HCT116 (cell line): ENCODE results near the gene CAPN9. TPM values are rescaled to one million over a fixed set of nuclear protein-coding genes. Genes with fewer than 3 reads are reported as not detected.

ENCODE experiments used
- ATAC-seq: fragments of 200-7000 bp; cut with Tn5 transposase; 2 replicates; pipeline ENCODE4 v1.9.1; 2020; ENCODE audit warnings: mild to moderate bottlenecking, moderate library complexity
- BruUV-seq: library from RNA; stranded (reverse); fragments of 400-500 nt; replicated peaks from 2 replicates; lab custom pipeline; 2021; lab: Mats Ljungman, UMichigan
- CTCF ChIA-PET: fragments of 300-600 bp; sonication (Branson Sonifier 250); formaldehyde crosslinking; loops from one replicate; lab custom pipeline; 2021; ENCODE audit warnings: antibody characterized with exemption; lab: Charles Lee
- POLR2A ChIA-PET: fragments of 300-600, 350-600 bp; sonication (Branson Sonifier 250); formaldehyde crosslinking; loops from one replicate; lab custom pipeline; 2021; ENCODE audit warnings: antibody characterized with exemption; lab: Charles Lee
- RAD21 ChIA-PET, 2 experiments: fragments of 300-600 bp; sonication (Branson Sonifier 250); formaldehyde crosslinking; loops; one replicate each; lab custom pipeline; 2023; ENCODE audit warnings: low total read pairs in 2 of 2; ENCODE audit not compliant: uncharacterized antibody in 2 of 2, unreplicated experiment in 2 of 2, low non-redundant PET in 1 of 2; lab: Charles Lee
- DNase-seq: peaks from one replicate; pipeline ENCODE4 v3.0.0-alpha.2; 2010; ENCODE audit warnings: low read depth, low spot score
- H2AFZ ChIP-seq: fragments of 200-600 bp; shearing (Covaris generic), sonication (generic); 2 replicates; pipeline ENCODE4 v1.6.1; 2017; ENCODE audit warnings: low read depth, mixed run types, mixed read lengths, antibody characterized with exemption, low read length; ENCODE audit not compliant: poor library complexity, severe bottlenecking
- H3K27ac ChIP-seq: 2 replicates; pipeline ENCODE4 v1.5.1; 2012; ENCODE audit warnings: low read depth, low read length
- H3K27me3 ChIP-seq: fragments of 200-600 bp; sonication (generic); 2 replicates; pipeline ENCODE4 v1.6.1; 2016; ENCODE audit warnings: mixed run types, low read length, mixed read lengths; ENCODE audit not compliant: insufficient read depth
- H3K36me3 ChIP-seq, 2 experiments: fragments of 200-500 bp in 1 of 2; fragments of 200-600 bp in 1 of 2; sonication (Bioruptor generic) in 1 of 2; sonication (generic) in 1 of 2; 2 replicates each; pipeline versions ENCODE4 v1.5.1 to v1.6.1; 2014 to 2016; ENCODE audit warnings: low read length in 2 of 2, inconsistent platforms in 1 of 2, mixed read lengths in 1 of 2, mixed run types in 1 of 2; ENCODE audit not compliant: insufficient read depth in 2 of 2, control insufficient read depth in 1 of 2
- H3K4me1 ChIP-seq, 2 experiments: fragments of 200-600 bp in 1 of 2; sonication (generic) in 1 of 2; 2 replicates each; pipeline versions ENCODE4 v1.5.1 to v1.6.1; 2012 to 2017; ENCODE audit warnings: low read length in 2 of 2, inconsistent platforms in 1 of 2, mild to moderate bottlenecking in 1 of 2, mixed read lengths in 1 of 2, mixed run types in 1 of 2, moderate library complexity in 1 of 2; ENCODE audit not compliant: insufficient read depth in 2 of 2, control insufficient read depth in 1 of 2
- H3K4me2 ChIP-seq: fragments of 200-600 bp; sonication (generic); 2 replicates; pipeline ENCODE4 v1.6.1; 2017; ENCODE audit warnings: mixed run types, low read length, mixed read lengths
- H3K4me3 ChIP-seq, 2 experiments: fragments of 200-600 bp in 1 of 2; sonication (generic) in 1 of 2; replicated peaks in 1 of 2; 2 replicates each; pipeline ENCODE4 v1.5.1; 2011 to 2016; ENCODE audit warnings: low read length in 2 of 2, control low read depth in 1 of 2, low read depth in 1 of 2, mild to moderate bottlenecking in 1 of 2, mixed read lengths in 1 of 2, mixed run types in 1 of 2
- H3K79me2 ChIP-seq: fragments of 200-600 bp; sonication (generic); 2 replicates; pipeline ENCODE4 v1.6.1; 2017; ENCODE audit warnings: mild to moderate bottlenecking, mixed run types, low read length, moderate library complexity, mixed read lengths; ENCODE audit not compliant: insufficient read depth
- H3K9ac ChIP-seq: fragments of 200-600 bp; sonication (generic); 2 replicates; pipeline ENCODE4 v1.6.1; 2016; ENCODE audit warnings: low read length, mixed read lengths
- H3K9me2 ChIP-seq: fragments of 200-600 bp; sonication (generic), shearing (Covaris generic); 2 replicates; pipeline ENCODE4 v1.6.1; 2017; ENCODE audit warnings: mixed run types, mild to moderate bottlenecking, moderate library complexity; ENCODE audit not compliant: insufficient read depth
- H3K9me3 ChIP-seq, 2 experiments: fragments of 200-500 bp in 1 of 2; fragments of 200-600 bp in 1 of 2; sonication (Bioruptor generic) in 1 of 2; sonication (generic) in 1 of 2; 2 replicates each; pipeline ENCODE4 v1.6.1; 2014 to 2017; ENCODE audit warnings: low read length in 2 of 2, mixed read lengths in 2 of 2, inconsistent platforms in 1 of 2, low read depth in 1 of 2, mild to moderate bottlenecking in 1 of 2, mixed run types in 1 of 2, moderate library complexity in 1 of 2; ENCODE audit not compliant: control insufficient read depth in 1 of 2, insufficient read depth in 1 of 2
- H4K20me1 ChIP-seq: fragments of 200-600 bp; sonication (generic), shearing (Covaris generic); 2 replicates; pipeline ENCODE4 v1.6.1; 2017; ENCODE audit warnings: mixed run types, mild to moderate bottlenecking, moderate library complexity; ENCODE audit not compliant: insufficient read depth
- ATF3 ChIP-seq: IDR thresholded peaks from 2 replicates; pipeline ENCODE4 v1.6.1; 2012
- CBX3 ChIP-seq: IDR thresholded peaks from 2 replicates; pipeline ENCODE4 v1.6.1; 2012; ENCODE audit warnings: low read depth
- CEBPB ChIP-seq: IDR thresholded peaks from 2 replicates; pipeline ENCODE4 v1.6.1; 2012; ENCODE audit warnings: low read depth
- CTCF ChIP-seq, 3 experiments: fragments of 200-600 bp in 1 of 3; sonication (generic) in 1 of 3; IDR thresholded peaks in 2 of 3; conservative IDR thresholded peaks in 1 of 3; 2 replicates each; pipeline ENCODE4 v1.5.1; 2012 to 2017; ENCODE audit warnings: low read depth in 2 of 3, low read length in 2 of 3, antibody characterized with exemption in 1 of 3, borderline replicate concordance in 1 of 3, control low read depth in 1 of 3, mild to moderate bottlenecking in 1 of 3, mixed read lengths in 1 of 3, mixed run types in 1 of 3, moderate library complexity in 1 of 3; ENCODE audit not compliant: insufficient read depth in 1 of 3
- EGR1 ChIP-seq: IDR thresholded peaks from 2 replicates; pipeline ENCODE4 v1.6.1; 2012; ENCODE audit warnings: low read depth
- ELF1 ChIP-seq: IDR thresholded peaks from 2 replicates; pipeline ENCODE4 v1.6.1; 2012; ENCODE audit warnings: low read depth, borderline replicate concordance
- EZH2 ChIP-seq: fragments of 200-600 bp; sonication (generic); IDR thresholded peaks from 2 replicates; pipeline ENCODE4 v1.6.1; 2017; ENCODE audit warnings: antibody characterized with exemption, mixed run types
- EZH2phosphoT487 ChIP-seq: fragments of 200-600 bp; IDR thresholded peaks from 2 replicates; pipeline ENCODE4 v1.6.1; 2018; ENCODE audit warnings: antibody characterized with exemption, borderline replicate concordance
- FOSL1 ChIP-seq: IDR thresholded peaks from 2 replicates; pipeline ENCODE4 v1.6.1; 2012; ENCODE audit warnings: low read depth
- JUND ChIP-seq: IDR thresholded peaks from 2 replicates; pipeline ENCODE4 v1.6.1; 2012
- POLR2A ChIP-seq: IDR thresholded peaks from 2 replicates; pipeline ENCODE4 v1.7.0; 2011; ENCODE audit warnings: borderline replicate concordance; ENCODE audit not compliant: insufficient read depth, insufficient read length; ENCODE audit errors: extremely low read depth
- RAD21 ChIP-seq: IDR thresholded peaks from 2 replicates; pipeline ENCODE4 v1.6.1; 2012; ENCODE audit warnings: low read depth, mild to moderate bottlenecking
- SIN3A ChIP-seq: IDR thresholded peaks from 2 replicates; pipeline ENCODE4 v1.6.1; 2012; ENCODE audit warnings: low read depth
- SP1 ChIP-seq: IDR thresholded peaks from 2 replicates; pipeline ENCODE4 v1.6.1; 2012; ENCODE audit warnings: low read depth
- TCF7L2 ChIP-seq: IDR thresholded peaks from 2 replicates; pipeline ENCODE4 v1.7.0; 2011; ENCODE audit warnings: borderline replicate concordance, inconsistent platforms; ENCODE audit not compliant: insufficient read depth, insufficient read length; ENCODE audit errors: extremely low read depth
- YY1 ChIP-seq: IDR thresholded peaks from 2 replicates; pipeline ENCODE4 v1.6.1; 2011; ENCODE audit warnings: low read length, low read depth, moderate library complexity, mild to moderate bottlenecking; ENCODE audit not compliant: insufficient replicate concordance; ENCODE audit errors: extremely low read depth
- ZFX ChIP-seq: fragments of 450-650 bp; IDR thresholded peaks from 2 replicates; pipeline ENCODE4 v1.6.1; 2017
- ZNF274 ChIP-seq: fragments of 200-500 bp; sonication (Bioruptor generic); IDR thresholded peaks from 2 replicates; pipeline ENCODE4 v1.6.1; 2014; ENCODE audit warnings: mild to moderate bottlenecking, low read depth, low read length, inconsistent platforms
- intact Hi-C: fragments of 100-400 bp; cut with micrococcal nuclease; formaldehyde crosslinking; loops from 2 replicates; pipeline ENCODE4 v1.10.0; 2022
- total RNA-seq: library from RNA; stranded (reverse); gene quantifications from one replicate; pipeline ENCODE4 v1.2.1, GENCODE V29; 2021; ENCODE audit not compliant: unreplicated experiment
- TF ChIP-seq, protein P1 (sequence below): IDR thresholded peaks from 2 replicates; pipeline ENCODE4 v1.6.1; 2012; ENCODE audit warnings: low read depth
- TF ChIP-seq, protein P2 (sequence below): IDR thresholded peaks from 2 replicates; pipeline ENCODE4 v1.6.1; 2012

CAPN9 gene
- total RNA-seq, 1 experiment from 2014 or later = not detected

- no peak for ATAC-seq
- Histone ChIP-seq H2AFZ (no peak overlapping the region), H3K9me3 (no peaks in the 10 kb centered on the region), H3K27me3 (no peaks in the 10 kb centered on the region), H3K4me1 (no peaks in the 10 kb centered on the region), H3K4me2 (no peak overlapping the region), H4K20me1 (no peaks in the 10 kb centered on the region), H3K27ac (no peak overlapping the region), H3K4me3 (no peak overlapping the region), H3K9me2 (no peaks in the 10 kb centered on the region), H3K79me2 (no peaks in the 10 kb centered on the region), H3K9ac (no peak overlapping the region), H3K36me3 (no peaks in the 10 kb centered on the region)
- TF ChIP-seq JUND (no peak), SIN3A (no peak), ZFX (no peak), ATF3 (no peak), CEBPB (no peak), EZH2 (no peak), YY1 (no peak), EZH2phosphoT487 (no peak), RAD21 (no peak), CBX3 (no peak), SP1 (no peak), POLR2A (no peak), CTCF (IDR thresholded peaks at IDR 0.05 in 2 of 3, conservative IDR thresholded peaks at IDR 0.05 in 1 of 3; ENCODE audit: borderline replicate concordance in 1 of 3, insufficient read depth in 1 of 3, low read depth in 2 of 3, low read length in 2 of 3) (no peak), EGR1 (no peak), TCF7L2 (no peak), FOSL1 (no peak), ZNF274 (no peak), ELF1 (no peak)
- TF ChIP-seq, protein P1, sequence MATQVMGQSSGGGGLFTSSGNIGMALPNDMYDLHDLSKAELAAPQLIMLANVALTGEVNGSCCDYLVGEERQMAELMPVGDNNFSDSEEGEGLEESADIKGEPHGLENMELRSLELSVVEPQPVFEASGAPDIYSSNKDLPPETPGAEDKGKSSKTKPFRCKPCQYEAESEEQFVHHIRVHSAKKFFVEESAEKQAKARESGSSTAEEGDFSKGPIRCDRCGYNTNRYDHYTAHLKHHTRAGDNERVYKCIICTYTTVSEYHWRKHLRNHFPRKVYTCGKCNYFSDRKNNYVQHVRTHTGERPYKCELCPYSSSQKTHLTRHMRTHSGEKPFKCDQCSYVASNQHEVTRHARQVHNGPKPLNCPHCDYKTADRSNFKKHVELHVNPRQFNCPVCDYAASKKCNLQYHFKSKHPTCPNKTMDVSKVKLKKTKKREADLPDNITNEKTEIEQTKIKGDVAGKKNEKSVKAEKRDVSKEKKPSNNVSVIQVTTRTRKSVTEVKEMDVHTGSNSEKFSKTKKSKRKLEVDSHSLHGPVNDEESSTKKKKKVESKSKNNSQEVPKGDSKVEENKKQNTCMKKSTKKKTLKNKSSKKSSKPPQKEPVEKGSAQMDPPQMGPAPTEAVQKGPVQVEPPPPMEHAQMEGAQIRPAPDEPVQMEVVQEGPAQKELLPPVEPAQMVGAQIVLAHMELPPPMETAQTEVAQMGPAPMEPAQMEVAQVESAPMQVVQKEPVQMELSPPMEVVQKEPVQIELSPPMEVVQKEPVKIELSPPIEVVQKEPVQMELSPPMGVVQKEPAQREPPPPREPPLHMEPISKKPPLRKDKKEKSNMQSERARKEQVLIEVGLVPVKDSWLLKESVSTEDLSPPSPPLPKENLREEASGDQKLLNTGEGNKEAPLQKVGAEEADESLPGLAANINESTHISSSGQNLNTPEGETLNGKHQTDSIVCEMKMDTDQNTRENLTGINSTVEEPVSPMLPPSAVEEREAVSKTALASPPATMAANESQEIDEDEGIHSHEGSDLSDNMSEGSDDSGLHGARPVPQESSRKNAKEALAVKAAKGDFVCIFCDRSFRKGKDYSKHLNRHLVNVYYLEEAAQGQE = no peak
- TF ChIP-seq, protein P2, sequence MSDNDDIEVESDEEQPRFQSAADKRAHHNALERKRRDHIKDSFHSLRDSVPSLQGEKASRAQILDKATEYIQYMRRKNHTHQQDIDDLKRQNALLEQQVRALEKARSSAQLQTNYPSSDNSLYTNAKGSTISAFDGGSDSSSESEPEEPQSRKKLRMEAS = no peak
- ChIA-PET POLR2A (no interaction called here), CTCF (interaction anchor here (1.9 kb wide), 1 partner anchor 11 kb away, joined by 4 read pairs; no protein-coding TSS in a partner anchor), RAD21 (no interaction called here)
- intact Hi-C loops = no loop called here
- no peak for DNase-seq
- BruUV-seq = no TSS peak
Measured at GRCh38 chr1:230761443-230762167, 14.4 kb downstream of the CAPN9 start.
